H1 (cell line): ENCODE measurements around the gene LRG1. TPM values are rescaled to one million over a fixed set of nuclear protein-coding genes. Genes with fewer than 3 reads are reported as not detected.

Experiments
- CTCF ChIA-PET: fragments of 300-600 bp; sonication (Branson Sonifier 250); formaldehyde crosslinking; loops from one replicate; lab custom pipeline; 2021; ENCODE audit not compliant: partially characterized antibody; lab: Charles Lee
- POLR2A ChIA-PET: fragments of 300-600 bp; sonication (Branson Sonifier 250); formaldehyde crosslinking; loops from one replicate; lab custom pipeline; 2021; ENCODE audit warnings: inconsistent platforms; ENCODE audit not compliant: partially characterized antibody; lab: Charles Lee
- DNase-seq, 2 experiments: peaks; one replicate each; pipeline versions ENCODE4 v3.0.0 to v3.0.0-alpha.2; 2010 to 2022; ENCODE audit warnings: low spot score in 2 of 2, low read depth in 1 of 2, mixed read lengths in 1 of 2
- FAIRE-seq: peaks from 2 replicates; lab custom pipeline; 2011; peaks lifted over from hg19 to GRCh38; lab: Jason Lieb, UNC
- H2AFZ ChIP-seq: 2 replicates; pipeline ENCODE4 v1.8.1; 2012; ENCODE audit warnings: low read length, inconsistent platforms
- H2AK5ac ChIP-seq: 2 replicates; pipeline ENCODE4 v1.6.1; 2013; ENCODE audit warnings: low read depth, low read length
- H2BK120ac ChIP-seq: replicated peaks from 2 replicates; pipeline ENCODE3; 2013; ENCODE audit warnings: low read depth, low read length, inconsistent platforms
- H2BK12ac ChIP-seq: 2 replicates; pipeline ENCODE4 v1.6.1; 2013; ENCODE audit warnings: low read depth, low read length
- H2BK15ac ChIP-seq: 2 replicates; pipeline ENCODE4 v1.6.1; 2013; ENCODE audit warnings: low read length
- H2BK20ac ChIP-seq: 2 replicates; pipeline ENCODE4 v1.6.1; 2013; ENCODE audit warnings: low read length
- H2BK5ac ChIP-seq: 2 replicates; pipeline ENCODE4 v1.6.1; 2013; ENCODE audit warnings: low read depth, low read length
- H3K14ac ChIP-seq: 2 replicates; pipeline ENCODE4 v1.6.1; 2013; ENCODE audit warnings: inconsistent platforms; ENCODE audit not compliant: insufficient read length
- H3K18ac ChIP-seq: 2 replicates; pipeline ENCODE4 v1.6.1; 2013; ENCODE audit warnings: low read length; ENCODE audit errors: extremely low read depth
- H3K23ac ChIP-seq: 2 replicates; pipeline ENCODE4 v1.6.1; 2013; ENCODE audit warnings: inconsistent platforms; ENCODE audit not compliant: insufficient read length
- H3K23me2 ChIP-seq: 2 replicates; pipeline ENCODE4 v1.6.1; 2013; ENCODE audit warnings: low read depth, low read length
- H3K27ac ChIP-seq: 2 replicates; pipeline ENCODE4 v1.6.1; 2011; ENCODE audit warnings: low read depth, low read length, inconsistent platforms
- H3K27me3 ChIP-seq, 4 experiments: replicated peaks in 1 of 4; 1 replicate in 1 of 4; 2 replicates in 3 of 4; pipeline versions ENCODE4 v1.6.1 to v1.8.1; 2011 to 2013; ENCODE audit warnings: low read length in 3 of 4, mild to moderate bottlenecking in 3 of 4, inconsistent platforms in 2 of 4, mixed read lengths in 2 of 4, moderate library complexity in 1 of 4; ENCODE audit not compliant: control insufficient read depth in 3 of 4, insufficient read depth in 3 of 4; ENCODE audit errors: extremely low read depth in 1 of 4
- H3K36me3 ChIP-seq, 4 experiments: 2 replicates each; pipeline versions ENCODE4 v1.6.1 to v1.8.1; 2011 to 2013; ENCODE audit warnings: mild to moderate bottlenecking in 4 of 4, low read length in 3 of 4, moderate library complexity in 2 of 4, control low read depth in 1 of 4, inconsistent platforms in 1 of 4; ENCODE audit not compliant: insufficient read depth in 4 of 4, control insufficient read depth in 2 of 4
- H3K4ac ChIP-seq: replicated peaks from 2 replicates; pipeline ENCODE3; 2013; ENCODE audit warnings: low read length, low read depth, mixed read lengths, inconsistent platforms; ENCODE audit not compliant: insufficient read length
- H3K4me1 ChIP-seq, 4 experiments: replicated peaks in 1 of 4; 1 replicate in 1 of 4; 2 replicates in 3 of 4; pipeline versions ENCODE4 v1.6.1 to v1.8.1; 2011 to 2013; ENCODE audit warnings: low read length in 3 of 4, inconsistent platforms in 2 of 4, mixed read lengths in 1 of 4; ENCODE audit not compliant: insufficient read depth in 4 of 4, control insufficient read depth in 3 of 4
- H3K4me2 ChIP-seq, 2 experiments: 2 replicates each; pipeline versions ENCODE4 v1.6.1 to v1.8.1; 2011 to 2013; ENCODE audit warnings: low read depth in 2 of 2, low read length in 2 of 2, control low read depth in 1 of 2, inconsistent platforms in 1 of 2, mild to moderate bottlenecking in 1 of 2; ENCODE audit not compliant: insufficient read depth in 1 of 2
- H3K4me3 ChIP-seq, 4 experiments: fragments of 200-600, 300-600 bp in 1 of 4; sonication (generic), shearing (Covaris generic), sonication (Bioruptor Twin) in 1 of 4; 2 replicates each; pipeline versions ENCODE4 v1.5.1 to v1.8.1; 2011 to 2016; ENCODE audit warnings: low read length in 4 of 4, low read depth in 3 of 4, control low read depth in 2 of 4, inconsistent platforms in 2 of 4, mild to moderate bottlenecking in 2 of 4, mixed read lengths in 1 of 4, moderate library complexity in 1 of 4; ENCODE audit not compliant: insufficient read depth in 2 of 4; ENCODE audit errors: extremely low read depth in 1 of 4
- H3K56ac ChIP-seq: replicated peaks from 2 replicates; pipeline ENCODE3; 2013; ENCODE audit warnings: low read depth, mild to moderate bottlenecking, mixed read lengths, low read length, inconsistent platforms; ENCODE audit not compliant: insufficient read length
- H3K79me1 ChIP-seq: 2 replicates; pipeline ENCODE4 v1.6.1; 2013; ENCODE audit warnings: low read depth, low read length, control low read depth
- H3K79me2 ChIP-seq, 2 experiments: 2 replicates each; pipeline versions ENCODE4 v1.6.1 to v1.8.1; 2012 to 2013; ENCODE audit warnings: low read length in 2 of 2, mild to moderate bottlenecking in 2 of 2, inconsistent platforms in 1 of 2; ENCODE audit not compliant: insufficient read depth in 2 of 2, control insufficient read depth in 1 of 2
- H3K9ac ChIP-seq, 4 experiments: replicated peaks in 1 of 4; 1 replicate in 1 of 4; 2 replicates in 3 of 4; pipeline versions ENCODE4 v1.6.1 to v1.8.1; 2011 to 2013; ENCODE audit warnings: low read depth in 3 of 4, low read length in 3 of 4, control low read depth in 2 of 4, mild to moderate bottlenecking in 2 of 4, moderate library complexity in 2 of 4, inconsistent platforms in 1 of 4; ENCODE audit errors: extremely low read depth in 1 of 4
- H3K9me3 ChIP-seq, 2 experiments: 2 replicates each; pipeline versions ENCODE4 v1.6.1 to v1.8.1; 2012 to 2013; ENCODE audit warnings: mild to moderate bottlenecking in 2 of 2, moderate library complexity in 2 of 2, control low read depth in 1 of 2, inconsistent platforms in 1 of 2, low read depth in 1 of 2, low read length in 1 of 2, mixed read lengths in 1 of 2; ENCODE audit not compliant: insufficient read depth in 2 of 2
- H4K20me1 ChIP-seq, 2 experiments: replicated peaks in 1 of 2; 2 replicates each; pipeline versions ENCODE3 to v1.8.1; 2011 to 2013; ENCODE audit warnings: inconsistent platforms in 2 of 2, low read length in 2 of 2, mild to moderate bottlenecking in 1 of 2; ENCODE audit not compliant: insufficient read depth in 2 of 2, control insufficient read depth in 1 of 2
- H4K5ac ChIP-seq: 2 replicates; pipeline ENCODE4 v1.6.1; 2013; ENCODE audit warnings: low read length, low read depth, mixed read lengths, inconsistent platforms; ENCODE audit not compliant: insufficient read length
- H4K8ac ChIP-seq: 2 replicates; pipeline ENCODE4 v1.8.0; 2013; ENCODE audit warnings: mild to moderate bottlenecking, moderate library complexity, low read length, inconsistent platforms; ENCODE audit not compliant: insufficient read depth; ENCODE audit errors: extremely low read depth
- H4K91ac ChIP-seq: replicated peaks from 2 replicates; pipeline ENCODE3; 2013; ENCODE audit warnings: low read length, mixed read lengths, inconsistent platforms; ENCODE audit not compliant: insufficient read length
- JUN ChIP-seq: IDR thresholded peaks from 2 replicates; pipeline ENCODE4 v1.6.1; 2011; ENCODE audit warnings: low read depth, mild to moderate bottlenecking, improper control_type of control experiment, low read length
- MAFK ChIP-seq: IDR thresholded peaks from 2 replicates; pipeline ENCODE4 v1.6.1; 2012; ENCODE audit warnings: low read depth, mild to moderate bottlenecking, improper control_type of control experiment, low read length
- RAD21 ChIP-seq, 2 experiments: IDR thresholded peaks in 1 of 2; conservative IDR thresholded peaks in 1 of 2; 2 replicates each; pipeline ENCODE4 v1.6.1; 2011; ENCODE audit warnings: low read depth in 2 of 2, low read length in 2 of 2, improper control_type of control experiment in 1 of 2, inconsistent platforms in 1 of 2, mild to moderate bottlenecking in 1 of 2, moderate library complexity in 1 of 2
- SRF ChIP-seq: IDR thresholded peaks from 2 replicates; pipeline ENCODE4 v1.6.1; 2011; ENCODE audit warnings: mild to moderate bottlenecking, low read depth, low read length, moderate library complexity
- WGBS, 2 experiments: shearing (Covaris generic) in 1 of 2; methylation state at CpG; one replicate each; pipeline versions ENCODE4 v1.1.6 to v1.1.7; 2013 to 2015; ENCODE audit warnings: low lambda C conversion rate in 2 of 2, mixed read lengths in 2 of 2, inconsistent platforms in 1 of 2, low coverage in 1 of 2, missing lambda C conversion rate in 1 of 2; ENCODE audit not compliant: insufficient replicate concordance in 2 of 2, insufficient coverage in 1 of 2, insufficient read length in 1 of 2; ENCODE audit errors: extremely low coverage in 1 of 2, missing lambda C conversion rate in 1 of 2; 5-methylcytosine and 5-hydroxymethylcytosine counted together
- polyA plus RNA-seq, 7 experiments: library from polyadenylated mRNA; depleted of rRNA in 3 of 7; stranded (reverse) in 5 of 7; unstranded in 2 of 7; fragments of >200 nt in 5 of 7; fragments of 200-250 nt in 2 of 7; gene quantifications; 1 replicate in 5 of 7; 2 replicates in 1 of 7; 4 replicates in 1 of 7; pipeline versions ENCODE4 v1.2.1 to v1.2.3, GENCODE V29; 2011 to 2013; ENCODE audit warnings: missing spikeins in 2 of 7, mixed read lengths in 2 of 7
- total RNA-seq: library from RNA; stranded (reverse); fragmentation: NEBNext Ultra II Directional; extraction: Animal tissue kit (Norgen Biotek cat#: 25700); gene quantifications from 2 replicates; pipeline ENCODE4 v1.2.1, GENCODE V29; 2021
- TF ChIP-seq, protein P1 (sequence below), 3 experiments: IDR thresholded peaks; 1 replicate in 2 of 3; 2 replicates in 1 of 3; pipeline versions ENCODE4 v1.5.1 to v1.6.1; 2011; ENCODE audit warnings: low read length in 3 of 3, mild to moderate bottlenecking in 3 of 3, inconsistent platforms in 2 of 3, low read depth in 1 of 3, moderate library complexity in 1 of 3; ENCODE audit not compliant: insufficient read depth in 1 of 3; ENCODE audit errors: control extremely low read depth in 1 of 3

The LRG1 gene
- total and polyA plus RNA-seq, 2 of the 8 experiments (the other 6 are each of a cell fraction or from before 2014, with no cell fraction given), result 0.48 to 0.79 TPM

- no peak overlapping the region for H3K4ac ChIP-seq
- no peak overlapping the region for H2AFZ ChIP-seq
- H2BK12ac ChIP-seq, result 0 out of 2 replicates have a peak overlapping the region, but pooled peaks have one; percentile 17
- H3K23ac ChIP-seq, result no peak overlapping the region
- H3K36me3 ChIP-seq, result no peaks in the 10 kb centered on the region
- no peak for FAIRE-seq
- H3K18ac ChIP-seq, result no peak overlapping the region
- H2BK15ac ChIP-seq, result no peak overlapping the region
- H3K9me3 ChIP-seq, result no peaks in the 10 kb centered on the region; a peak in 1 of 4 replicates
- no peak overlapping the region for H4K5ac ChIP-seq
- no peak overlapping the region for H3K27ac ChIP-seq
- H3K9ac ChIP-seq, result no peak overlapping the region
- no peak overlapping the region for H2BK120ac ChIP-seq
- DNase-seq, result no peak
- TF ChIP-seq SRF (no peak), RAD21 (IDR thresholded peaks at IDR 0.05 in 1 of 2, conservative IDR thresholded peaks at IDR 0.05 in 1 of 2; ENCODE audit: low read depth in 2 of 2, low read length in 2 of 2) (peak; percentile 39 to 54; a peak in 3 of 4 replicates), JUN (no peak), MAFK (no peak)
- TF ChIP-seq, protein P1, sequence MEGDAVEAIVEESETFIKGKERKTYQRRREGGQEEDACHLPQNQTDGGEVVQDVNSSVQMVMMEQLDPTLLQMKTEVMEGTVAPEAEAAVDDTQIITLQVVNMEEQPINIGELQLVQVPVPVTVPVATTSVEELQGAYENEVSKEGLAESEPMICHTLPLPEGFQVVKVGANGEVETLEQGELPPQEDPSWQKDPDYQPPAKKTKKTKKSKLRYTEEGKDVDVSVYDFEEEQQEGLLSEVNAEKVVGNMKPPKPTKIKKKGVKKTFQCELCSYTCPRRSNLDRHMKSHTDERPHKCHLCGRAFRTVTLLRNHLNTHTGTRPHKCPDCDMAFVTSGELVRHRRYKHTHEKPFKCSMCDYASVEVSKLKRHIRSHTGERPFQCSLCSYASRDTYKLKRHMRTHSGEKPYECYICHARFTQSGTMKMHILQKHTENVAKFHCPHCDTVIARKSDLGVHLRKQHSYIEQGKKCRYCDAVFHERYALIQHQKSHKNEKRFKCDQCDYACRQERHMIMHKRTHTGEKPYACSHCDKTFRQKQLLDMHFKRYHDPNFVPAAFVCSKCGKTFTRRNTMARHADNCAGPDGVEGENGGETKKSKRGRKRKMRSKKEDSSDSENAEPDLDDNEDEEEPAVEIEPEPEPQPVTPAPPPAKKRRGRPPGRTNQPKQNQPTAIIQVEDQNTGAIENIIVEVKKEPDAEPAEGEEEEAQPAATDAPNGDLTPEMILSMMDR (IDR thresholded peaks at IDR 0.05; ENCODE audit: control extremely low read depth in 1 of 3, insufficient read depth in 1 of 3, low read depth in 1 of 3, low read length in 3 of 3), result peak; percentile 23 to 48 (median 40)
- H3K4me3 ChIP-seq, result no peak overlapping the region
- peaks cover 0 to 19% (median 14%) of the 10 kb centered on the region in 4 experiments; a peak in 4 of 7 replicates for H3K27me3 ChIP-seq
- H4K20me1 ChIP-seq, result peaks cover 0 to 3% of the 10 kb centered on the region in 2 experiments
- no peaks in the 10 kb centered on the region for H3K79me1 ChIP-seq
- H2AK5ac ChIP-seq, result no peak overlapping the region
- H3K14ac ChIP-seq, result no peak overlapping the region
- ChIA-PET CTCF (interaction anchor here (0.6 to 11.6 kb wide), 17 partner anchors 10 to 1598 kb away, joined by 3 to 174 read pairs (median 4); no protein-coding TSS in a partner anchor), POLR2A (interaction anchor here (1.8 kb wide), 1 partner anchor 22 kb away, joined by 5 read pairs; no protein-coding TSS in a partner anchor)
- H3K4me1 ChIP-seq, result peaks cover 0 to 13% (median 5%) of the 10 kb centered on the region in 4 experiments; a peak in 5 of 7 replicates
- H3K56ac ChIP-seq, result no peak overlapping the region
- H2BK5ac ChIP-seq, result no peak overlapping the region
- H2BK20ac ChIP-seq, result no peak overlapping the region
- WGBS, 2 experiments, result 81% methylated on average over 27 of the region's 27 CpGs; no CpG with 5 or more reads in 1 of the 2 experiments
- H3K79me2 ChIP-seq, result no peaks in the 10 kb centered on the region
- peaks cover 4% of the 10 kb centered on the region; the same call in 1 of the 2 replicates for H3K23me2 ChIP-seq
- H3K4me2 ChIP-seq, result no peak overlapping the region
- no peak overlapping the region for H4K91ac ChIP-seq
- no peak overlapping the region for H4K8ac ChIP-seq
These were observed 1.8 kb downstream of the LRG1 start for GRCh38 chr19:4537953-4538600.
